ENCODE measurements around the gene PRKCA. TPM values are rescaled to one million over a fixed set of nuclear protein-coding genes. Genes with fewer than 3 reads are reported as not detected.

The PRKCA gene
- total and polyA plus RNA-seq, 10 of the 15 experiments (the other 5 are each of a cell fraction or from before 2014, with no cell fraction given): 0.11 to 14.6 (median 0.72) TPM

- TF ChIP-seq, protein P1, sequence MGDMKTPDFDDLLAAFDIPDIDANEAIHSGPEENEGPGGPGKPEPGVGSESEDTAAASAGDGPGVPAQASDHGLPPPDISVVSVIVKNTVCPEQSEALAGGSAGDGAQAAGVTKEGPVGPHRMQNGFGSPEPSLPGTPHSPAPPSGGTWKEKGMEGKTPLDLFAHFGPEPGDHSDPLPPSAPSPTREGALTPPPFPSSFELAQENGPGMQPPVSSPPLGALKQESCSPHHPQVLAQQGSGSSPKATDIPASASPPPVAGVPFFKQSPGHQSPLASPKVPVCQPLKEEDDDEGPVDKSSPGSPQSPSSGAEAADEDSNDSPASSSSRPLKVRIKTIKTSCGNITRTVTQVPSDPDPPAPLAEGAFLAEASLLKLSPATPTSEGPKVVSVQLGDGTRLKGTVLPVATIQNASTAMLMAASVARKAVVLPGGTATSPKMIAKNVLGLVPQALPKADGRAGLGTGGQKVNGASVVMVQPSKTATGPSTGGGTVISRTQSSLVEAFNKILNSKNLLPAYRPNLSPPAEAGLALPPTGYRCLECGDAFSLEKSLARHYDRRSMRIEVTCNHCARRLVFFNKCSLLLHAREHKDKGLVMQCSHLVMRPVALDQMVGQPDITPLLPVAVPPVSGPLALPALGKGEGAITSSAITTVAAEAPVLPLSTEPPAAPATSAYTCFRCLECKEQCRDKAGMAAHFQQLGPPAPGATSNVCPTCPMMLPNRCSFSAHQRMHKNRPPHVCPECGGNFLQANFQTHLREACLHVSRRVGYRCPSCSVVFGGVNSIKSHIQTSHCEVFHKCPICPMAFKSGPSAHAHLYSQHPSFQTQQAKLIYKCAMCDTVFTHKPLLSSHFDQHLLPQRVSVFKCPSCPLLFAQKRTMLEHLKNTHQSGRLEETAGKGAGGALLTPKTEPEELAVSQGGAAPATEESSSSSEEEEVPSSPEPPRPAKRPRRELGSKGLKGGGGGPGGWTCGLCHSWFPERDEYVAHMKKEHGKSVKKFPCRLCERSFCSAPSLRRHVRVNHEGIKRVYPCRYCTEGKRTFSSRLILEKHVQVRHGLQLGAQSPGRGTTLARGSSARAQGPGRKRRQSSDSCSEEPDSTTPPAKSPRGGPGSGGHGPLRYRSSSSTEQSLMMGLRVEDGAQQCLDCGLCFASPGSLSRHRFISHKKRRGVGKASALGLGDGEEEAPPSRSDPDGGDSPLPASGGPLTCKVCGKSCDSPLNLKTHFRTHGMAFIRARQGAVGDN (IDR thresholded peaks at IDR 0.05): no peak
- TF ChIP-seq ZNF622 (IDR thresholded peaks at IDR 0.05) (no peak), GATAD2B (conservative IDR thresholded peaks at IDR 0.05; ENCODE audit: low read depth) (no peak), ZBTB33 (IDR thresholded peaks at IDR 0.05) (no peak)
These were observed 96.2 kb downstream of the PRKCA start (continued) for GRCh38 chr17:66398617-66399016.

GRCh38 chr17:66399441-66399840 lies 97.0 kb downstream of the PRKCA start:
- ATAC-seq: peak; percentile 60
- no peaks in the 10 kb centered on the region for H3K9me3 ChIP-seq (replicated peaks; ENCODE audit: control insufficient read depth, insufficient read depth, low read length)
- H3K79me2 ChIP-seq (ENCODE audit: control insufficient read depth, insufficient read depth, low read length): no peaks in the 10 kb centered on the region
- no peak overlapping the region for H2AFZ ChIP-seq (ENCODE audit: control insufficient read depth, low read depth, low read length)
- RAD21 ChIA-PET (ENCODE audit: unreplicated experiment): no interaction called here
- H4K20me1 ChIP-seq (ENCODE audit: control insufficient read depth, insufficient read depth): no peaks in the 10 kb centered on the region
- no peaks in the 10 kb centered on the region for H3K4me1 ChIP-seq (ENCODE audit: control insufficient read depth, insufficient read depth, low read length)
- H3K9ac ChIP-seq (ENCODE audit: control insufficient read depth, insufficient read depth, low read length): no peak overlapping the region
- H3K27ac ChIP-seq (ENCODE audit: control insufficient read depth, insufficient read depth): no peak overlapping the region
- WGBS (ENCODE audit: insufficient coverage, insufficient replicate concordance, low lambda C conversion rate, missing lambda C conversion rate): 33% methylated on average over 3 of the region's 3 CpGs
- CTCF ChIA-PET: interaction anchor here (0.6 kb wide), 1 partner anchor 33 kb away, joined by 3 read pairs; no protein-coding TSS in a partner anchor
- no peaks in the 10 kb centered on the region for H3K27me3 ChIP-seq (replicated peaks in 1 of 2; ENCODE audit: control insufficient read depth in 2 of 2, insufficient read depth in 2 of 2, low read length in 1 of 2)
- no peak for FAIRE-seq
- TF ChIP-seq CREB1 (IDR thresholded peaks at IDR 0.05; ENCODE audit: low read depth): no peak
- TF ChIP-seq LARP7 (IDR thresholded peaks at IDR 0.05): no peak
- no peak for TF ChIP-seq CBFB (IDR thresholded peaks at IDR 0.05; ENCODE audit: low read depth)
- no peak for TF ChIP-seq SUPT20H (IDR thresholded peaks at IDR 0.05; ENCODE audit: borderline replicate concordance, control insufficient read depth, low read depth, low read length)
- TF ChIP-seq MTA3 (IDR thresholded peaks at IDR 0.05; ENCODE audit: borderline replicate concordance, low read length): no peak
- TF ChIP-seq, protein P2, sequence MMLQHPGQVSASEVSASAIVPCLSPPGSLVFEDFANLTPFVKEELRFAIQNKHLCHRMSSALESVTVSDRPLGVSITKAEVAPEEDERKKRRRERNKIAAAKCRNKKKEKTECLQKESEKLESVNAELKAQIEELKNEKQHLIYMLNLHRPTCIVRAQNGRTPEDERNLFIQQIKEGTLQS (IDR thresholded peaks at IDR 0.05; ENCODE audit: borderline replicate concordance, extremely low read depth, low read depth, low read length): no peak
- TF ChIP-seq MEF2B (IDR thresholded peaks at IDR 0.05; ENCODE audit: partially characterized antibody, poor library complexity, severe bottlenecking): no peak
- intact Hi-C loops (cut with micrococcal nuclease; ENCODE audit: unreplicated experiment) (no loop called here), in situ Hi-C loops (cut with MboI) (no loop called here)
- no peaks in the 10 kb centered on the region for H3K36me3 ChIP-seq (ENCODE audit: control insufficient read depth in 2 of 2, insufficient read depth in 2 of 2, low read length in 1 of 2)
- POLR2A ChIA-PET: no interaction called here
- DNase-seq (ENCODE audit: low read depth, low spot score): no peak
- SMC1A ChIA-PET (ENCODE audit: uncharacterized antibody, unreplicated experiment): interaction anchor here (0.7 kb wide), 1 partner anchor 32 kb away, joined by 3 read pairs; no protein-coding TSS in a partner anchor
- no peak overlapping the region for H3K4me2 ChIP-seq (ENCODE audit: control insufficient read depth, insufficient read depth)
- H3K4me3 ChIP-seq: no peak overlapping the region
- BruUV-seq (replicated peaks): no TSS peak

All from GM12878 (cell line).